Breast epithelium (tissue), 4 donors: ENCODE measurements around the gene EAF1. TPM values are rescaled to one million over a fixed set of nuclear protein-coding genes. Genes with fewer than 3 reads are reported as not detected.

Source experiments
- DNase-seq, 2 donors: peaks; one replicate each; pipeline ENCODE4 v3.0.0-alpha.2; 2019; ENCODE audit warnings: low spot score in 2 of 2
- H3K27ac ChIP-seq, 2 donors: fragments of 200-600 bp; sonication (generic) in 1 of 2; one replicate each; pipeline ENCODE4 v1.5.1; 2016 to 2019; ENCODE audit warnings: mild to moderate bottlenecking in 1 of 2
- H3K27me3 ChIP-seq, 2 donors: fragments of 200-600 bp; sonication (generic) in 1 of 2; one replicate each; pipeline versions ENCODE4 v1.5.1 to v1.6.0; 2017 to 2019; ENCODE audit warnings: control low read depth in 1 of 2, mild to moderate bottlenecking in 1 of 2
- H3K36me3 ChIP-seq: fragments of 200-600 bp; one replicate; pipeline ENCODE4 v1.5.1; 2019
- H3K4me1 ChIP-seq, 2 donors: fragments of 200-600 bp; sonication (generic); one replicate each; pipeline ENCODE4 v1.5.1; 2016 to 2019; ENCODE audit warnings: control low read depth in 1 of 2
- H3K4me3 ChIP-seq, 3 donors: fragments of 200-600 bp; sonication (generic); 1 replicate in 2 of 3; 2 replicates in 1 of 3; pipeline ENCODE4 v1.5.1; 2016 to 2019; ENCODE audit warnings: mild to moderate bottlenecking in 3 of 3, moderate library complexity in 2 of 3
- H3K9me3 ChIP-seq, 2 donors: fragments of 200-600 bp; sonication (generic) in 1 of 2; one replicate each; pipeline ENCODE4 v1.5.1; 2016 to 2019; ENCODE audit warnings: control low read depth in 1 of 2
- CTCF ChIP-seq, 3 donors: fragments of 450-650 bp; IDR thresholded peaks; one replicate each; pipeline ENCODE4 v1.5.1; 2016 to 2017; ENCODE audit warnings: antibody characterized with exemption in 3 of 3, mild to moderate bottlenecking in 3 of 3, moderate library complexity in 3 of 3
- POLR2A ChIP-seq: fragments of 450-650 bp; IDR thresholded peaks from one replicate; pipeline ENCODE4 v1.6.1; 2016; ENCODE audit warnings: antibody characterized with exemption, mild to moderate bottlenecking, moderate library complexity
- POLR2AphosphoS5 ChIP-seq, 3 donors: sonication (generic); formaldehyde crosslinking; IDR thresholded peaks; one replicate each; pipeline ENCODE4 v1.6.1; 2017; ENCODE audit warnings: antibody characterized with exemption in 3 of 3
- intact Hi-C: fragments of 100-400 bp; cut with DNase I; formaldehyde crosslinking; loops from one replicate; pipeline ENCODE4 v1.15.1; 2023; ENCODE audit warnings: low total_unique reads
- total RNA-seq, 3 donors: library from RNA; depleted of rRNA; stranded (reverse); fragments of >200 nt; gene quantifications; one replicate each; pipeline ENCODE4 v1.1.0, GENCODE V29; 2016

EAF1 gene
- total RNA-seq, 3 donors from 2014 or later = 18.7 to 21.5 (median 21.0) TPM

GRCh38 chr3:15429080-15429479, 1.7 kb downstream of the EAF1 start:
- H3K27ac ChIP-seq = no peak overlapping the region
- no peaks in the 10 kb centered on the region for H3K27me3 ChIP-seq
- intact Hi-C loops = no loop called here
- no peaks in the 10 kb centered on the region for H3K9me3 ChIP-seq
- no peaks in the 10 kb centered on the region for H3K4me1 ChIP-seq
- no peaks in the 10 kb centered on the region for H3K36me3 ChIP-seq
- TF ChIP-seq POLR2AphosphoS5 (IDR thresholded peaks at IDR 0.05) = no peak
- TF ChIP-seq CTCF (IDR thresholded peaks at IDR 0.05) = no peak
- no peak for TF ChIP-seq POLR2A
- peak overlapping the region in 2 of 3 donors; percentile 97 to 99 for H3K4me3 ChIP-seq
- DNase-seq = no peak

GRCh38 chr3:15430624-15431023, 3.2 kb downstream of the EAF1 start:
- H3K4me3 ChIP-seq = no peak overlapping the region
- no peaks in the 10 kb centered on the region for H3K36me3 ChIP-seq
- intact Hi-C loops = no loop called here
- no peak overlapping the region for H3K27ac ChIP-seq
- no peaks in the 10 kb centered on the region for H3K27me3 ChIP-seq
- no peak for DNase-seq
- no peaks in the 10 kb centered on the region for H3K4me1 ChIP-seq
- no peaks in the 10 kb centered on the region for H3K9me3 ChIP-seq
- TF ChIP-seq CTCF (IDR thresholded peaks at IDR 0.05) (no peak), POLR2AphosphoS5 (IDR thresholded peaks at IDR 0.05) (no peak), POLR2A (no peak)

- H3K4me3 ChIP-seq = no peak overlapping the region
Observed at GRCh38 chr3:15431256-15431837, 3.9 kb downstream of the EAF1 start.

GRCh38 chr3:15433531-15433930, 6.1 kb downstream of the EAF1 start:
- intact Hi-C loops = no loop called here
- Histone ChIP-seq H3K27me3 (no peaks in the 10 kb centered on the region), H3K9me3 (no peaks in the 10 kb centered on the region), H3K27ac (no peak overlapping the region), H3K4me3 (no peak overlapping the region), H3K4me1 (no peaks in the 10 kb centered on the region), H3K36me3 (no peaks in the 10 kb centered on the region)
- no peak for DNase-seq
- no peak for TF ChIP-seq CTCF (IDR thresholded peaks at IDR 0.05)
- no peak for TF ChIP-seq POLR2AphosphoS5 (IDR thresholded peaks at IDR 0.05)

More at GRCh38 chr3:15431256-15431837, 3.9 kb downstream of the EAF1 start:
- Histone ChIP-seq H3K4me1 (no peaks in the 10 kb centered on the region), H3K27ac (no peak overlapping the region), H3K9me3 (no peaks in the 10 kb centered on the region), H3K36me3 (no peaks in the 10 kb centered on the region), H3K27me3 (no peaks in the 10 kb centered on the region)
- no peak for DNase-seq
- intact Hi-C loops = no loop called here
- TF ChIP-seq POLR2AphosphoS5 (IDR thresholded peaks at IDR 0.05) = no peak
- TF ChIP-seq POLR2A = no peak
- no peak for TF ChIP-seq CTCF (IDR thresholded peaks at IDR 0.05)

DNA sequence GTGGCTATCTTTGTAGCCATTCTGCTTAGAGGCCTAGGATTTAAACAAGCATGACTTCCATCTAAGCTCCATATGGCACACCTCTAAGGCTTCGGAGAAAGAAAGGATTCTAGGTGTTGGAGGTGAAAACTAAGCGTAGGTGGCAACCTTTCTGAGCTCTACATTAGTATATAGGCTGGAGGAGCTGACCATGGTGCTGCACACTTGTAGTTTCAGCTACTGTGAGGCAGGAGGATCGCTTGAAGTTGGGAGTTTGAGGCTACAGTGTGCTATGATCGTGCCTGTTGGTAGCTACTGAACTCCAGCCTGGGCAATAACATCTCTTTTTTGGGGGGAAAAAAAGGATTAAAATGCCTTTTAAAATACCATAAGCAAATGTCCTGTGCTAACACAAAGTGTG, 7.4 kb downstream of the EAF1 start:
- H3K4me3 ChIP-seq = no peak overlapping the region
- intact Hi-C loops = loop anchor here (5.0 kb wide), 1 partner anchor 1272 kb away; no protein-coding TSS in a partner anchor
- no peaks in the 10 kb centered on the region for H3K4me1 ChIP-seq
- no peaks in the 10 kb centered on the region for H3K27me3 ChIP-seq
- no peaks in the 10 kb centered on the region for H3K36me3 ChIP-seq
- no peaks in the 10 kb centered on the region for H3K9me3 ChIP-seq
- no peak for TF ChIP-seq POLR2A
- no peak for TF ChIP-seq CTCF (IDR thresholded peaks at IDR 0.05)
- TF ChIP-seq POLR2AphosphoS5 (IDR thresholded peaks at IDR 0.05) = no peak
- DNase-seq = no peak
- no peak overlapping the region for H3K27ac ChIP-seq
